Fibroblast of peridontal ligament (primary cell): ENCODE measurements around the gene SSUH2.
A peak's percentile ranks its signal among the peaks of the same experiment; 100 is the strongest.

Experiments used
- DNase-seq: peaks from one replicate; pipeline ENCODE4 v3.0.0-alpha.2; 2010; ENCODE audit errors: extremely low read depth

Gene SSUH2

DNA sequence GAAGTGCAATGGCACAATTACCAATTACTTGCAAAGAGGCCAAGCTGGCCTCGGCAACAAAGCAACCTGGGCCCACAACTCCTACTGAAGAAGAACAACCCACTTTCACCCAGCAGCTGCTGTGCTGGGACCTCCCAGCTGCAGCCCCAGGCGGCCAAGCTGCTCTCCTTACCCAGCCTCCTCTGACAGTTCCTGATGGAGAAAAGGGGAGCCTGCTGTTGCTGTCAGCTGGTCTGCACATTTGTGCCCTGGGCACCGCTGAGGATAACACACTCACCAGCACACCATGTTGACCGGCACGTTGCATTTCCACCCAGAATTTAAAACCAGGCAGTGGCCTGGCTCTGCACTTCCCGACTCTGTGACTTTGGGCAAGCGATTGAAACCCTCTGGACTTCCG is 33.6 kb downstream of the SSUH2 start:
- no peak for DNase-seq

GRCh38 chr3:8608791-8609467 is 35.7 kb downstream of the SSUH2 start:
- no peak for DNase-seq

- no peak for DNase-seq
Observed at GRCh38 chr3:8608041-8608790, 36.4 kb downstream of the SSUH2 start.

- DNase-seq = peak; percentile 81
Observed at GRCh38 chr3:8607234-8608040, 37.2 kb downstream of the SSUH2 start.

GRCh38 chr3:8606701-8607231 is 37.8 kb downstream of the SSUH2 start:
- DNase-seq = no peak

DNA sequence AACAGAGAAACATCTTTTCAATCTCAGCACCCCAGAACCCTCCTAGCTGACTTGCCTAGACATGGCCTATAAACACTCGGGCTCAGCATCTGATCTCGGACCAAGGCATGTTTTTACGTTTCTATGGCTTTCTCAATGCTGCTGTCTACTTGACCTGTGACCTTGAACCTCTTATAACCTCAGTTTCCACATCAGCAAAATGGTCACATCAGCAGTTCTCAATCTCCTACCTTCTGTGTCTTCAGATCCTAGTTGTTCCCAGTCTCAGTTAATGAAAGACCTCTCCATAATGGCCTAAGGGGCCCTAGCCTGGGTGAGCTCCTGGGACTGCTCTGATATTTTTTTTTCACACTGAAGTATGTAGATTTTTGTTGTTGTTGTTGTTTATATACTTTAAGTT is 39.6 kb downstream of the SSUH2 start:
- no peak for DNase-seq

DNA sequence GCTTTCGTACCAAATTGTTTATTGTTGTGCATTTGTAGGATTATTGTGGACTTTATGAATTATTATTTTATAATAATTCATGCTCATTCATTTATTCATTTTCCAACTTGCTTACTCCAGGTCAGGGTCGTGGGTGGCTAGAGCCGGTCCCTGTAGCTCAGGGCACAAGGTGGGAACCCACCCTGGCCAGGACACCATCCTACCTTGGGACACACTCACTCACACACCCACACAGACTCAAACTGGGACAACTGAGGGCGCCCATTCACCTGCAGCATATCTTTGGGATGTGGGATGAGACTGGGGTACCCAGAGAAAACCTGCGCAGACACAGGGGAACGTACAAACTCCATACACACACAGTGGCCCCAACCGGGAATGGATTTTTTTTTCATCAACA is 40.6 kb downstream of the SSUH2 start:
- no peak for DNase-seq

DNA sequence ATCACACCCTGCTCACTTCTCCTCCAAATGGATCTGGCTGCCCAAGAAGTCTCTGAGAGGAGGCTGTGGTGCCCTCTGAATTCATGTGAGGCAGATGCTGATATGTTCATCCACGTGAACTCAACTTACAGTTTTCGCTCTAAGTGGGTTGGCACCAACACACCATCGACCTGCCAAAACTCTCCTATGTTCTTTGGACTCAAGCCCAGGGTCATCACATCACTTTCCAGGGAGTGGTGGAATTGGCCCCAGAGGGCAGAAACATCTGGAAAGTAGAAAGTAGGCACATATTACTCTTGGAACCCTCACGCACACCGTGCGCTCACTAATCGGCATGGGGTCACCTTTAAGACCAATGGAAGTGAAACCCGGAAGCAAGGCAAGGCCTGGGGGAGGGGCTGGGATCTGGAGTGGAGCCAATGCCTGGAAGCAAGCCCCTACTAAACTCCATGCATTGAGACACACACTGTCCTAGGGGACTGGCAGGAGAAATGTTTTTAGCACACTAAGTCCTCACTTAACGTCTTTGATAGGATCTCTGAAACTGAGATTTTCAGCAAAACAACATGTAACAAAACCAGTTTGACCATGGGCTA is 41.4 kb downstream of the SSUH2 start:
- no peak for DNase-seq

- DNase-seq = no peak
Observed at GRCh38 chr3:8600457-8600856, 44.1 kb downstream of the SSUH2 start.

GRCh38 chr3:8599146-8599545 is 45.5 kb downstream of the SSUH2 start:
- no peak for DNase-seq

- DNase-seq = no peak
Observed at GRCh38 chr3:8597219-8597853, 47.3 kb downstream of the SSUH2 start.

GRCh38 chr3:8596321-8597218 is 48.0 kb downstream of the SSUH2 start:
- DNase-seq = no peak

DNA sequence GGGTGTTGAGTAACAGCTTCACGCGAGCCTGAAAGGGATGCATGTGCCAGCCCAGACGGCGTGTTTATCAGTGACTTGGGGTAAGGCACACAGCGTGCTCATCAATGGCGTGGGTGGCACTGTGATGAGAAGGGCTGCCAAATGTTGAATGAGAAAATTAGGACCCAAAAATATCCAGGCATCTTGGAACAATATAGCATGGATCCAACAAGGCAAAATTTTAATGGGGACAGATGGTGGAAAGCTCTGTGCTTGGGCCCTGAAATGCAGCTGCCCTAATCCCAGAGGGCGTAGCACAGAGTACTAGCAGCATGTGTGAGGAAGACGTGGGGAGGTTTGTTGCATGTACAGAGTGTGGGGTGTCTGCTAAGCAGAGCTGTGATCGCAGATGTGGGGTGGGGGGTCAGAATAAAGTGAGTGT is 48.9 kb downstream of the SSUH2 start:
- DNase-seq = no peak

GRCh38 chr3:8595252-8595651 is 49.3 kb downstream of the SSUH2 start:
- no peak for DNase-seq

DNA sequence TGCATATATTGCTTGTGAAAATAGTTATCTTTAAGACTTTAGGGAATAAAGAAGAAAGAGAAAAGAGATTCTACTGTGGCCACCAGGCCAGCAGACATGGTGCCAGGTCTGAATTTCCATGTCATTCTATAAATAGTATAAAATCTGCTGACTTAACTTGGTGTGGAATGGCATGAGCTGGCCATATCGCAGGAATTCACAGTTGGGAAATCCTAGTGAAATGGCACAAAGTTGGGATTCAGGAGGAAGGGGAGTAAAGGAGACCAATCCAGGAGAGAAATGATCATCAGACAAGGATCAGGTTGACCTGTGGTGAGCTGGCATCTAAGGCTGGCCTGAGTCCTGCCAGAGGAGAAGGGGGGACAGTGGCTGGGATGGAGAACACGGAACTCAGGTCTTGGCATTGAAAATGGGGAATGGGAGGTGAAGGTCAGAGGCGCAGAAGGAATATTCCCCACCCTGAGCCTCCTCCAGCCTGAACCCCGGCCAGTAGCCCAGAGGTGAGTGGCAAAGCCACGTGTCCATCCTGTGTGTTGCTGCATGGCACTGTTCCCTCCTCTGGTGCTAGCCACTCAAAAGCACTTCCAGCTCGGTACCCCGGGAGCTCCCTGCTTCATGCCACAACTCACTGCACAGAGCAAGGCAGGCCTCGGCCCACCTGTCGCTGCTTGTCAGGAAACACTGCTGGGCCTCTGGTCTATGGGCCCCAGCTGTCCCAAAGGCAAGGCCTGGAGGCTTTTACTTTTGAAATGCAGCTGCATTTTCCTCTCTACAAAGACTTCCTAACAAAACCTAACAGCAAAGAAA is 51.4 kb downstream of the SSUH2 start:
- peak; percentile 63 for DNase-seq

GRCh38 chr3:8589880-8590556 is 54.6 kb downstream of the SSUH2 start:
- DNase-seq = peak; percentile 79

DNA sequence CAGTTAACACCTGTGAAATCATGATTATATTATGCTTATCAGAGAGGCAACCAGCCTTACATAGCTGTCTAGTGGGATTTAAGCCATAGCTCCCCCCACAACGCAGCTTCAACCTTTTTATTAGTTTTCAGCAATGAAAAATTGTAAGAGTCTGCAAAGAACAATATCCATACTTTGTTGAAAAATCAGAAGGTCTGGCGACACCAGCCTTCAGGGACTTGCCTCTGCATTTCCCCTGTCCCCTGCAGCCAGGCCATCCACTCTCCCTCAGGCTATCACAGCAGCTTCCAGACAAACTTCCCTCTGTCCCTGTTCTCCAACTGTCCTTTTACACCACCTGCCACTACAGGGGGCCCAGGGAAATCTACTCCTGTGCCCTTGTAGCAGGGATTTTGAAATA is 59.9 kb downstream of the SSUH2 start:
- no peak for DNase-seq

- peak; percentile 60 for DNase-seq
Observed at GRCh38 chr3:8581806-8582445, 62.7 kb downstream of the SSUH2 start.

GRCh38 chr3:8581373-8581772 is 63.2 kb downstream of the SSUH2 start:
- DNase-seq = no peak
